Endothelial cell of umbilical vein (primary cell): ENCODE data around the gene STX5. TPM values are rescaled to one million over a fixed set of nuclear protein-coding genes. Genes with fewer than 3 reads are reported as not detected.

Experiments used
- Bru-seq: library from RNA; stranded (reverse); fragments of 400-500 nt; gene quantifications from one replicate; lab custom pipeline; 2021; lab: Mats Ljungman, UMichigan
- BruChase-seq, 2 experiments: library from RNA; stranded (reverse); fragments of 400-500 nt; gene quantifications; one replicate each; lab custom pipeline; 2021; lab: Mats Ljungman, UMichigan
- BruUV-seq: library from RNA; stranded (reverse); fragments of 400-500 nt; replicated peaks from 2 replicates; lab custom pipeline; 2021; lab: Mats Ljungman, UMichigan
- CTCF ChIA-PET: fragments of 300-600, 350-600 bp; sonication (Branson Sonifier 250); formaldehyde crosslinking; loops from one replicate; lab custom pipeline; 2021; ENCODE audit warnings: antibody characterized with exemption, inconsistent platforms; lab: Charles Lee
- POLR2A ChIA-PET: fragments of 300-600, 350-600 bp; sonication (Branson Sonifier 250); formaldehyde crosslinking; loops from one replicate; lab custom pipeline; 2021; ENCODE audit warnings: antibody characterized with exemption, inconsistent platforms; lab: Charles Lee
- DNase-seq: peaks from one replicate; pipeline ENCODE4 v3.0.0-alpha.2; 2011; ENCODE audit warnings: low read depth, low spot score
- FAIRE-seq: peaks from 2 replicates; lab custom pipeline; 2011; peaks lifted over from hg19 to GRCh38; lab: Jason Lieb, UNC
- H2AFZ ChIP-seq: 2 replicates; pipeline ENCODE4 v1.6.0; 2012; ENCODE audit warnings: low read depth, low read length, control low read depth, inconsistent platforms
- H3K27ac ChIP-seq: 2 replicates; pipeline ENCODE4 v1.5.1; 2011; ENCODE audit warnings: low read depth, mild to moderate bottlenecking, control low read depth, low read length, moderate library complexity; ENCODE audit not compliant: insufficient read depth
- H3K27me3 ChIP-seq, 2 experiments: 2 replicates each; pipeline versions ENCODE4 v1.6.0 to v1.6.1; 2011; ENCODE audit warnings: low read length in 2 of 2, mixed read lengths in 1 of 2; ENCODE audit not compliant: control insufficient read depth in 2 of 2, insufficient read depth in 2 of 2
- H3K36me3 ChIP-seq, 2 experiments: 2 replicates in 1 of 2; 3 replicates in 1 of 2; pipeline ENCODE4 v1.5.1; 2011; ENCODE audit warnings: low read length in 2 of 2, mild to moderate bottlenecking in 1 of 2, moderate library complexity in 1 of 2; ENCODE audit not compliant: control insufficient read depth in 2 of 2, insufficient read depth in 2 of 2; ENCODE audit errors: extremely low read depth in 1 of 2
- H3K4me1 ChIP-seq: 3 replicates; pipeline ENCODE4 v1.5.1; 2011; ENCODE audit warnings: mild to moderate bottlenecking, low read length; ENCODE audit not compliant: control insufficient read depth, insufficient read depth; ENCODE audit errors: extremely low read depth
- H3K4me2 ChIP-seq: 2 replicates; pipeline ENCODE4 v1.6.1; 2011; ENCODE audit warnings: low read length, control low read depth, mixed read lengths; ENCODE audit not compliant: insufficient read depth
- H3K4me3 ChIP-seq, 3 experiments: fragments of 200-600 bp in 1 of 3; sonication (generic), shearing (Covaris generic) in 1 of 3; replicated peaks in 1 of 3; 2 replicates each; pipeline ENCODE4 v1.5.1; 2011 to 2016; ENCODE audit warnings: control low read depth in 3 of 3, low read length in 3 of 3, mild to moderate bottlenecking in 2 of 3, inconsistent platforms in 1 of 3, low read depth in 1 of 3, moderate library complexity in 1 of 3; ENCODE audit not compliant: insufficient read depth in 1 of 3
- H3K79me2 ChIP-seq: 2 replicates; pipeline ENCODE4 v1.6.0; 2012; ENCODE audit warnings: low read length, inconsistent platforms; ENCODE audit not compliant: control insufficient read depth, insufficient read depth
- H3K9ac ChIP-seq: replicated peaks from 2 replicates; pipeline ENCODE3; 2011; ENCODE audit warnings: low read length, control low read depth; ENCODE audit not compliant: insufficient read depth; ENCODE audit errors: extremely low read depth
- H3K9me1 ChIP-seq: replicated peaks from 3 replicates; pipeline ENCODE4 v1.6.0; 2011; ENCODE audit warnings: mild to moderate bottlenecking, low read length; ENCODE audit not compliant: control insufficient read depth, insufficient read depth; ENCODE audit errors: extremely low read depth
- H3K9me3 ChIP-seq: replicated peaks from 2 replicates; pipeline ENCODE4 v1.5.1; 2012; ENCODE audit warnings: low read length, inconsistent platforms; ENCODE audit not compliant: control insufficient read depth, insufficient read depth
- H4K20me1 ChIP-seq: replicated peaks from 2 replicates; pipeline ENCODE3; 2011; ENCODE audit warnings: mild to moderate bottlenecking, low read length; ENCODE audit not compliant: control insufficient read depth, insufficient read depth; ENCODE audit errors: extremely low read depth
- EZH2 ChIP-seq: IDR thresholded peaks from 2 replicates; pipeline ENCODE4 v1.6.1; 2012; ENCODE audit warnings: borderline replicate concordance, low read depth, mild to moderate bottlenecking, moderate library complexity, low read length, inconsistent platforms; ENCODE audit not compliant: severe bottlenecking
- FOS ChIP-seq: IDR thresholded peaks from 2 replicates; pipeline ENCODE4 v1.6.1; 2011; ENCODE audit warnings: mild to moderate bottlenecking, low read length, moderate library complexity, borderline replicate concordance; ENCODE audit not compliant: insufficient read depth
- GATA2 ChIP-seq: IDR thresholded peaks from 2 replicates; pipeline ENCODE4 v1.7.0; 2011; ENCODE audit warnings: low read depth, mild to moderate bottlenecking, moderate library complexity, mixed read lengths, low read length; ENCODE audit not compliant: insufficient read length, insufficient read depth
- JUN ChIP-seq: IDR thresholded peaks from 2 replicates; pipeline ENCODE4 v1.6.1; 2011; ENCODE audit warnings: borderline replicate concordance, low read depth; ENCODE audit not compliant: insufficient read length, insufficient read depth
- MAX ChIP-seq: IDR thresholded peaks from 2 replicates; pipeline ENCODE4 v1.6.1; 2011; ENCODE audit not compliant: insufficient read depth, insufficient read length
- MYC ChIP-seq: IDR thresholded peaks from one replicate; pipeline ENCODE4 v1.6.1; 2011; ENCODE audit warnings: mild to moderate bottlenecking, low read depth, low read length
- POLR2A ChIP-seq: IDR thresholded peaks from 2 replicates; pipeline ENCODE4 v1.6.1; 2012; ENCODE audit warnings: low read depth, mild to moderate bottlenecking, control low read depth, low read length
- POLR2AphosphoS5 ChIP-seq: IDR thresholded peaks from 2 replicates; pipeline ENCODE4 v1.6.1; 2012; ENCODE audit warnings: low read depth, mild to moderate bottlenecking, control low read depth, low read length, moderate library complexity; ENCODE audit not compliant: insufficient read depth
- dilution Hi-C: fragments of 300-500 bp; cut with MboI; formaldehyde crosslinking; loops from one replicate; pipeline ENCODE4 v1.15.0; 2019; ENCODE audit warnings: low sequenced_read_pairs; ENCODE audit not compliant: extremely low pct_ligation_motif_present
- intact Hi-C: fragments of 100-400 bp; cut with micrococcal nuclease; formaldehyde crosslinking; loops from one replicate; pipeline ENCODE4 v1.10.0; 2022
- long read RNA-seq: library from polyadenylated mRNA; stranded (forward); transcript quantifications from one replicate; pipeline ENCODE4 v2.0.0, GENCODE V29; 2021
- polyA minus RNA-seq, 3 experiments: library from RNA; depleted of rRNA, polyadenylated mRNA; stranded (reverse); fragments of >200 nt; gene quantifications; 1 replicate in 1 of 3; 2 replicates in 2 of 3; pipeline ENCODE4 v1.2.3, GENCODE V29; 2011
- polyA plus RNA-seq, 4 experiments: library from polyadenylated mRNA; depleted of rRNA in 3 of 4; stranded (reverse) in 3 of 4; unstranded in 1 of 4; fragments of >200 nt; gene quantifications; 2 replicates each; pipeline versions ENCODE4 v1.2.1 to v1.2.3, GENCODE V29; 2011 to 2012; ENCODE audit warnings: missing spikeins in 1 of 4
- total RNA-seq: library from RNA; stranded (reverse); gene quantifications from 2 replicates; pipeline ENCODE4 v1.2.3, GENCODE V29; 2021
- TF ChIP-seq, protein P1 (sequence below), 2 donors: IDR thresholded peaks; 1 replicate in 1 of 2; 2 replicates in 1 of 2; pipeline ENCODE4 v1.5.1; 2011; ENCODE audit warnings: low read length in 2 of 2, mild to moderate bottlenecking in 2 of 2, moderate library complexity in 2 of 2, control low read depth in 1 of 2, inconsistent platforms in 1 of 2, low read depth in 1 of 2; ENCODE audit not compliant: insufficient read depth in 1 of 2; ENCODE audit errors: extremely low read depth in 1 of 2

The STX5 gene, protein sequence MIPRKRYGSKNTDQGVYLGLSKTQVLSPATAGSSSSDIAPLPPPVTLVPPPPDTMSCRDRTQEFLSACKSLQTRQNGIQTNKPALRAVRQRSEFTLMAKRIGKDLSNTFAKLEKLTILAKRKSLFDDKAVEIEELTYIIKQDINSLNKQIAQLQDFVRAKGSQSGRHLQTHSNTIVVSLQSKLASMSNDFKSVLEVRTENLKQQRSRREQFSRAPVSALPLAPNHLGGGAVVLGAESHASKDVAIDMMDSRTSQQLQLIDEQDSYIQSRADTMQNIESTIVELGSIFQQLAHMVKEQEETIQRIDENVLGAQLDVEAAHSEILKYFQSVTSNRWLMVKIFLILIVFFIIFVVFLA
- total RNA-seq, result 41.3 and 42.8 TPM in 2 replicates
- 46.4 and 50.7 TPM in 2 replicates for polyA plus RNA-seq
- 42.9 and 45.1 TPM in 2 replicates for polyA plus RNA-seq (2011; cell fraction: cytosol; rRNA removed)
- polyA plus RNA-seq (2011; cell fraction: nucleus; rRNA removed), result 42.6 and 48.9 TPM in 2 replicates
- polyA plus RNA-seq (2012), result 36.1 and 49.4 TPM in 2 replicates
- 59.2 and 65.6 TPM in 2 replicates for polyA minus RNA-seq
- 35.4 TPM for polyA minus RNA-seq (2011; cell fraction: cytosol; rRNA and poly(A)+ RNA removed)
- polyA minus RNA-seq (2011; cell fraction: nucleus; rRNA and poly(A)+ RNA removed), result 26.8 and 30.0 TPM in 2 replicates
- Bru-seq, nascent RNA, result percentile 72 among the genes with signal in this experiment
- percentile 82 among the genes with signal in this experiment for BruChase-seq, experiment 1, labeled RNA remaining after a 6-hour chase
- BruChase-seq, experiment 2, labeled RNA remaining after a 2-hour chase, result percentile 78 among the genes with signal in this experiment
- long read RNA-seq, transcript STX5-203 (11 exons, 1,568 nt), result minor isoform, 6 of 68 reads
- long read RNA-seq, transcript STX5-201 (11 exons, 1,794 nt), result major isoform, 42 of 68 reads
- long read RNA-seq, partial matches to known transcripts, result 20 of 68 reads
- long read RNA-seq, other reads (novel, unspliced or antisense), result 0 of 68 reads

- peak within 1 kb of the TSS; percentile 76 for H3K27ac ChIP-seq
- intact Hi-C loops (loop anchor here (1.0 to 5.0 kb wide), 5 partner anchors 10 to 434 kb away; partner anchors contain the start of genes NXF1, TMEM179B and TMEM223), dilution Hi-C loops (no loop called here)
- ChIA-PET POLR2A (interaction anchor here (0.6 to 2.2 kb wide), 13 partner anchors 9 to 1038 kb away, joined by 3 to 65 read pairs (median 5); partner anchors contain the start of genes NXF1, TMEM179B, TTC9C and WDR74), CTCF (interaction anchor here (0.6 to 1.9 kb wide), 5 partner anchors 29 to 240 kb away, joined by 3 to 17 read pairs (median 5); partner anchors contain the start of genes TMEM179B and TUT1)
- peak within 1 kb of the TSS; percentile 30 for H2AFZ ChIP-seq
- H3K4me3 ChIP-seq, result peak within 1 kb of the TSS; percentile 62 to 82 (median 75)
- no peaks in the 10 kb centered on the region for H3K9me1 ChIP-seq
- H3K9ac ChIP-seq, result peak within 1 kb of the TSS; percentile 91
- no peaks in the 10 kb centered on the region for H3K9me3 ChIP-seq
- DNase-seq, result peak; percentile 99
- FAIRE-seq, result peak; percentile 98
- H3K36me3 ChIP-seq, result peaks cover 10 to 22% of the 10 kb centered on the region in 2 experiments
- peaks cover 33% of the 10 kb centered on the region for H3K79me2 ChIP-seq
- TF ChIP-seq, protein P1, sequence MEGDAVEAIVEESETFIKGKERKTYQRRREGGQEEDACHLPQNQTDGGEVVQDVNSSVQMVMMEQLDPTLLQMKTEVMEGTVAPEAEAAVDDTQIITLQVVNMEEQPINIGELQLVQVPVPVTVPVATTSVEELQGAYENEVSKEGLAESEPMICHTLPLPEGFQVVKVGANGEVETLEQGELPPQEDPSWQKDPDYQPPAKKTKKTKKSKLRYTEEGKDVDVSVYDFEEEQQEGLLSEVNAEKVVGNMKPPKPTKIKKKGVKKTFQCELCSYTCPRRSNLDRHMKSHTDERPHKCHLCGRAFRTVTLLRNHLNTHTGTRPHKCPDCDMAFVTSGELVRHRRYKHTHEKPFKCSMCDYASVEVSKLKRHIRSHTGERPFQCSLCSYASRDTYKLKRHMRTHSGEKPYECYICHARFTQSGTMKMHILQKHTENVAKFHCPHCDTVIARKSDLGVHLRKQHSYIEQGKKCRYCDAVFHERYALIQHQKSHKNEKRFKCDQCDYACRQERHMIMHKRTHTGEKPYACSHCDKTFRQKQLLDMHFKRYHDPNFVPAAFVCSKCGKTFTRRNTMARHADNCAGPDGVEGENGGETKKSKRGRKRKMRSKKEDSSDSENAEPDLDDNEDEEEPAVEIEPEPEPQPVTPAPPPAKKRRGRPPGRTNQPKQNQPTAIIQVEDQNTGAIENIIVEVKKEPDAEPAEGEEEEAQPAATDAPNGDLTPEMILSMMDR (IDR thresholded peaks at IDR 0.05; ENCODE audit: extremely low read depth in 1 of 2, insufficient read depth in 1 of 2, low read depth in 1 of 2, low read length in 2 of 2), result no peak
- TF ChIP-seq POLR2A (peak; percentile 97), MAX (peak; percentile 24), EZH2 (no peak), MYC (no peak), GATA2 (no peak), POLR2AphosphoS5 (peak; percentile 11), FOS (no peak), JUN (no peak)
- H3K4me1 ChIP-seq, result peaks cover 13% of the 10 kb centered on the region
- H4K20me1 ChIP-seq, result no peaks in the 10 kb centered on the region
- no TSS peak for BruUV-seq
- H3K27me3 ChIP-seq, result no peaks in the 10 kb centered on the region
- peak within 1 kb of the TSS; percentile 91 for H3K4me2 ChIP-seq
Measured at GRCh38 chr11:62831520-62832335, at the start of gene STX5. TSS of gene STX5 (minus strand) at chr11:62832051. CDS start at chr11:62831243, 808 bp downstream.
